ENCODE measurements around the gene WNT6. TPM values are rescaled to one million over a fixed set of nuclear protein-coding genes. Genes with fewer than 3 reads are reported as not detected.

WNT6 gene
- total and polyA plus RNA-seq, 4 donors: 0.08 to 0.20 TPM; not detected in 2

DNA sequence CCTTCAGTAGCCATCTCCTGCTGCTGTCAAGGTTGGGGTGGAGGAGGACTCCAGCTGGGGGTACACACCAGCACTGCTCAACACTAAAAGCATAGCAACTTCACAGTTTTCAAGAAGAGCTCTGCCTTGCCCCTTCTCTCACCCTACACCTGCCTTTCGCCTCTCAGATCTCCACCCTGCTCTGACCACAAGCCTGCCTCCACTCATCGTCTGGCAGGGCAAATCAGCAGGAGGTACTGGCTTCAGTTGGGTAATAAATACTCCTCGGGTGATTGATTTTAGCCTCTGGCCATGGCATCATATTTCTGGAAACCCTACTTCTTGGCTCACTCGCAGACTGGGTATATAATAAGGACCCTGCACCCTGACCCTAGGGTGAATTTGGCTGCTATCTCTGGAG is 24.9 kb upstream of the WNT6 start:
- WGBS: 78% methylated on average over 4 of the region's 4 CpGs
- no peaks in the 10 kb centered on the region for H3K27me3 ChIP-seq (ENCODE audit: control insufficient read depth in 4 of 4, insufficient read depth in 4 of 4, low read length in 3 of 4)

More for the DNA sequence above, 24.9 kb upstream of the WNT6 start:
- H3K36me3 ChIP-seq (ENCODE audit: control insufficient read depth in 4 of 4, insufficient read depth in 3 of 4, low read depth in 1 of 4, low read length in 3 of 4): no peaks in the 10 kb centered on the region
- peaks cover 0 to 4% (median 0%) of the 10 kb centered on the region in 4 donors for H3K9me3 ChIP-seq (ENCODE audit: control insufficient read depth in 4 of 4, low read length in 3 of 4)
- no peak for DNase-seq (ENCODE audit: low spot score)
- H3K4me1 ChIP-seq (ENCODE audit: control insufficient read depth in 4 of 4, insufficient read depth in 4 of 4, low read length in 3 of 4): no peaks in the 10 kb centered on the region
- H3K27ac ChIP-seq (ENCODE audit: low read depth in 1 of 2, low read length in 2 of 2): no peak overlapping the region
- H3K9ac ChIP-seq (ENCODE audit: low read depth in 1 of 2, low read length in 2 of 2): no peak overlapping the region
- TF ChIP-seq RXRA (IDR thresholded peaks at IDR 0.05) (no peak), TAF1 (conservative IDR thresholded peaks at IDR 0.05) (no peak), RAD21 (IDR thresholded peaks at IDR 0.05) (no peak), JUND (IDR thresholded peaks at IDR 0.05) (no peak), EGR1 (IDR thresholded peaks at IDR 0.05; ENCODE audit: low read depth in 2 of 2) (no peak), SP1 (IDR thresholded peaks at IDR 0.05) (no peak), GABPA (IDR thresholded peaks at IDR 0.05 in 1 of 2, conservative IDR thresholded peaks at IDR 0.05 in 1 of 2) (no peak), YY1 (IDR thresholded peaks at IDR 0.05) (no peak), REST (IDR thresholded peaks at IDR 0.05) (no peak), HNF4A (conservative IDR thresholded peaks at IDR 0.05) (no peak), NR2F2 (IDR thresholded peaks at IDR 0.05) (no peak), HNF4G (IDR thresholded peaks at IDR 0.05) (no peak), CTCF (IDR thresholded peaks at IDR 0.05; ENCODE audit: low read depth, low read length, missing input control) (no peak), FOXA2 (IDR thresholded peaks at IDR 0.05) (no peak), FOXA1 (IDR thresholded peaks at IDR 0.05) (no peak), MAX (IDR thresholded peaks at IDR 0.05) (no peak)
- TF ChIP-seq, protein P1, sequence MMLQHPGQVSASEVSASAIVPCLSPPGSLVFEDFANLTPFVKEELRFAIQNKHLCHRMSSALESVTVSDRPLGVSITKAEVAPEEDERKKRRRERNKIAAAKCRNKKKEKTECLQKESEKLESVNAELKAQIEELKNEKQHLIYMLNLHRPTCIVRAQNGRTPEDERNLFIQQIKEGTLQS (IDR thresholded peaks at IDR 0.05): no peak
- TF ChIP-seq, protein P2, sequence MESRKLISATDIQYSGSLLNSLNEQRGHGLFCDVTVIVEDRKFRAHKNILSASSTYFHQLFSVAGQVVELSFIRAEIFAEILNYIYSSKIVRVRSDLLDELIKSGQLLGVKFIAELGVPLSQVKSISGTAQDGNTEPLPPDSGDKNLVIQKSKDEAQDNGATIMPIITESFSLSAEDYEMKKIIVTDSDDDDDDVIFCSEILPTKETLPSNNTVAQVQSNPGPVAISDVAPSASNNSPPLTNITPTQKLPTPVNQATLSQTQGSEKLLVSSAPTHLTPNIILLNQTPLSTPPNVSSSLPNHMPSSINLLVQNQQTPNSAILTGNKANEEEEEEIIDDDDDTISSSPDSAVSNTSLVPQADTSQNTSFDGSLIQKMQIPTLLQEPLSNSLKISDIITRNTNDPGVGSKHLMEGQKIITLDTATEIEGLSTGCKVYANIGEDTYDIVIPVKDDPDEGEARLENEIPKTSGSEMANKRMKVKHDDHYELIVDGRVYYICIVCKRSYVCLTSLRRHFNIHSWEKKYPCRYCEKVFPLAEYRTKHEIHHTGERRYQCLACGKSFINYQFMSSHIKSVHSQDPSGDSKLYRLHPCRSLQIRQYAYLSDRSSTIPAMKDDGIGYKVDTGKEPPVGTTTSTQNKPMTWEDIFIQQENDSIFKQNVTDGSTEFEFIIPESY (IDR thresholded peaks at IDR 0.05): no peak
- no peak overlapping the region for H3K4me3 ChIP-seq (ENCODE audit: low read depth in 1 of 3, low read length in 3 of 3)
